CD14-positive monocyte (primary cell): Measurements from ENCODE around the gene USP3. TPM values are rescaled to one million over a fixed set of nuclear protein-coding genes. Genes with fewer than 3 reads are reported as not detected.

Experiments used
- DNase-seq, 3 donors: peaks; one replicate each; pipeline ENCODE4 v3.0.0-alpha.2; 2011 to 2022
- H2AFZ ChIP-seq: 2 replicates; pipeline ENCODE4 v1.6.0; 2012; ENCODE audit warnings: mild to moderate bottlenecking, low read depth, low read length, inconsistent platforms; ENCODE audit not compliant: insufficient read depth, poor library complexity, severe bottlenecking
- H3K27ac ChIP-seq, 2 donors: 1 replicate in 1 of 2; 2 replicates in 1 of 2; pipeline ENCODE4 v1.5.1; 2012 to 2013; ENCODE audit warnings: low read length in 2 of 2, control low read depth in 1 of 2, inconsistent platforms in 1 of 2, low read depth in 1 of 2, mild to moderate bottlenecking in 1 of 2
- H3K27me3 ChIP-seq, 2 donors: one replicate each; pipeline versions ENCODE4 v1.6.0 to v1.6.1; 2011 to 2013; ENCODE audit warnings: low read length in 2 of 2; ENCODE audit not compliant: control insufficient read depth in 2 of 2, insufficient read depth in 2 of 2
- H3K36me3 ChIP-seq, 2 donors: replicated peaks in 1 of 2; 1 replicate in 1 of 2; 2 replicates in 1 of 2; pipeline versions ENCODE4 v1.5.1 to v1.6.1; 2012 to 2013; ENCODE audit warnings: low read length in 2 of 2, control low read depth in 1 of 2, inconsistent platforms in 1 of 2, mild to moderate bottlenecking in 1 of 2; ENCODE audit not compliant: insufficient read depth in 2 of 2, control insufficient read depth in 1 of 2
- H3K4me1 ChIP-seq, 2 donors: 1 replicate in 1 of 2; 2 replicates in 1 of 2; pipeline versions ENCODE4 v1.5.1 to v1.6.1; 2012 to 2013; ENCODE audit warnings: low read length in 2 of 2, control low read depth in 1 of 2, inconsistent platforms in 1 of 2, mild to moderate bottlenecking in 1 of 2, moderate library complexity in 1 of 2; ENCODE audit not compliant: insufficient read depth in 2 of 2, control insufficient read depth in 1 of 2
- H3K4me2 ChIP-seq: replicated peaks from 2 replicates; pipeline ENCODE3; 2012; ENCODE audit warnings: low read length, moderate library complexity, mild to moderate bottlenecking; ENCODE audit not compliant: poor library complexity, severe bottlenecking; ENCODE audit errors: extremely low read depth
- H3K4me3 ChIP-seq, 3 experiments: fragments of 200-600 bp in 1 of 3; sonication (generic) in 1 of 3; replicated peaks in 1 of 3; 1 replicate in 2 of 3; 2 replicates in 1 of 3; pipeline ENCODE4 v1.5.1; 2011 to 2013; ENCODE audit warnings: low read length in 3 of 3, mild to moderate bottlenecking in 3 of 3, control low read depth in 2 of 3, low read depth in 2 of 3, inconsistent platforms in 1 of 3, moderate library complexity in 1 of 3
- H3K79me2 ChIP-seq: 2 replicates; pipeline ENCODE4 v1.6.0; 2012; ENCODE audit warnings: mild to moderate bottlenecking, control low read depth, inconsistent platforms, low read length, moderate library complexity; ENCODE audit not compliant: insufficient read depth
- H3K9ac ChIP-seq: 2 replicates; pipeline ENCODE4 v1.6.0; 2017; ENCODE audit warnings: low read length, mild to moderate bottlenecking; ENCODE audit not compliant: insufficient read depth, poor library complexity, severe bottlenecking
- H3K9me3 ChIP-seq, 2 donors: replicated peaks in 1 of 2; 1 replicate in 1 of 2; 2 replicates in 1 of 2; pipeline versions ENCODE4 v1.5.1 to v1.6.1; 2012 to 2013; ENCODE audit warnings: low read length in 2 of 2, control low read depth in 1 of 2; ENCODE audit not compliant: control insufficient read depth in 1 of 2, insufficient read depth in 1 of 2
- H4K20me1 ChIP-seq: 2 replicates; pipeline ENCODE4 v1.6.0; 2012; ENCODE audit warnings: mild to moderate bottlenecking, low read length, control low read depth, moderate library complexity; ENCODE audit not compliant: insufficient read depth
- H3K27ac Mint-ChIP-seq, 7 donors: one replicate each; pipeline ENCODE4 v1.8.0; 2020; ENCODE audit warnings: mild to moderate bottlenecking in 7 of 7, mixed read lengths in 7 of 7, moderate library complexity in 6 of 7, inconsistent platforms in 2 of 7
- H3K27me3 Mint-ChIP-seq, 3 donors: one replicate each; pipeline ENCODE4 v1.8.0; 2021 to 2022; ENCODE audit warnings: low read depth in 3 of 3, mild to moderate bottlenecking in 3 of 3, mixed read lengths in 3 of 3, moderate library complexity in 3 of 3, inconsistent platforms in 1 of 3
- H3K36me3 Mint-ChIP-seq, 2 donors: one replicate each; pipeline ENCODE4 v1.8.0; 2020; ENCODE audit warnings: mixed read lengths in 2 of 2, inconsistent platforms in 1 of 2, mild to moderate bottlenecking in 1 of 2
- H3K4me1 Mint-ChIP-seq: one replicate; pipeline ENCODE4 v1.8.0; 2020; ENCODE audit warnings: mild to moderate bottlenecking, mixed read lengths
- H3K4me3 Mint-ChIP-seq, 2 donors: one replicate each; pipeline ENCODE4 v1.8.0; 2020; ENCODE audit warnings: mild to moderate bottlenecking in 2 of 2, mixed read lengths in 2 of 2, moderate library complexity in 1 of 2
- H3K9me3 Mint-ChIP-seq, 7 donors: one replicate each; pipeline ENCODE4 v1.8.0; 2020 to 2022; ENCODE audit warnings: mixed read lengths in 7 of 7, mild to moderate bottlenecking in 6 of 7, moderate library complexity in 6 of 7, inconsistent platforms in 2 of 7
- WGBS: methylation state at CpG from one replicate; pipeline ENCODE4 v1.1.5; 2013; ENCODE audit warnings: missing lambda C conversion rate; ENCODE audit not compliant: insufficient coverage; 5-methylcytosine and 5-hydroxymethylcytosine counted together
- intact Hi-C, 2 donors: fragments of 100-400 bp; cut with micrococcal nuclease; formaldehyde crosslinking; loops; one replicate each; pipeline versions ENCODE4 v1.15.0 to v1.15.1; 2023
- polyA plus RNA-seq, 3 donors: library from polyadenylated mRNA; depleted of rRNA in 1 of 3; unstranded in 2 of 3; stranded (reverse) in 1 of 3; fragments of 300-500 nt in 2 of 3; fragments of >200 nt in 1 of 3; fragmentation: Illumina TruSeq in 2 of 3; gene quantifications; 1 replicate in 2 of 3; 2 replicates in 1 of 3; pipeline ENCODE4 v1.2.3, GENCODE V29; 2012 to 2021
- TF ChIP-seq, protein P1 (sequence below): fragments of 200-600 bp; IDR thresholded peaks from one replicate; pipeline ENCODE4 v1.8.0; 2022; ENCODE audit warnings: antibody characterized with exemption, mild to moderate bottlenecking

The USP3 gene
- polyA plus RNA-seq, 3 donors, result 91.4 to 167 (median 122) TPM

DNA sequence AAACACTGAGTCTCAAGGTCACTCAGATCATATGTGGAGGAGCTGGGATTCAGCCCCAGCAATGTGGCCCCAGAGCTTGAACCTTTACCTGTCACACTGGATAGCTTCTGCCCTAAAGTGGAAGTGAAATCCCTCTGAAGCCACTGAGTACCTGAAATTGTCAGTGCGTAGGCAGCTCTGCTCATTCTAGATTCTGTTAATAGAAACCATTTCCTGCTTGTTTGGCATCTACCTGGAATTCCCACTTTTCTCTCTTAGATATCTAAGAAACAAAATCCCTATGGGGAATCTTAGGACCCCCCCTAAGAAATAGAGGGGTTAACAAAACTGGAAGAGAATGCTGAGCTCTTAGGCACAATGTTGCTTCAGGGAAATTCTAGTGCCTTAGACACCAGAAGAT lies 122.6 kb downstream of the USP3 start:
- H3K27ac Mint-ChIP-seq, result no peak overlapping the region
- no peak for DNase-seq
- Histone ChIP-seq H3K9me3 (no peaks in the 10 kb centered on the region), H3K27ac (no peak overlapping the region), H3K4me2 (no peak overlapping the region), H4K20me1 (no peaks in the 10 kb centered on the region), H3K27me3 (no peaks in the 10 kb centered on the region), H2AFZ (no peak overlapping the region), H3K4me1 (no peaks in the 10 kb centered on the region), H3K9ac (no peak overlapping the region), H3K36me3 (peaks cover 92 to 100% of the 10 kb centered on the region in 2 donors), H3K4me3 (no peak overlapping the region), H3K79me2 (no peaks in the 10 kb centered on the region)
- no CpG with 5 or more reads among the region's 1 CpG for WGBS
- H3K4me1 Mint-ChIP-seq, result peaks cover 1% of the 10 kb centered on the region
- no peaks in the 10 kb centered on the region for H3K27me3 Mint-ChIP-seq
- H3K9me3 Mint-ChIP-seq, result peaks cover 2 to 7% (median 4%) of the 10 kb centered on the region in 7 donors
- no peak overlapping the region for H3K4me3 Mint-ChIP-seq
- peaks cover 83 to 95% of the 10 kb centered on the region in 2 donors for H3K36me3 Mint-ChIP-seq
- intact Hi-C loops, result no loop called here
- TF ChIP-seq, protein P1, sequence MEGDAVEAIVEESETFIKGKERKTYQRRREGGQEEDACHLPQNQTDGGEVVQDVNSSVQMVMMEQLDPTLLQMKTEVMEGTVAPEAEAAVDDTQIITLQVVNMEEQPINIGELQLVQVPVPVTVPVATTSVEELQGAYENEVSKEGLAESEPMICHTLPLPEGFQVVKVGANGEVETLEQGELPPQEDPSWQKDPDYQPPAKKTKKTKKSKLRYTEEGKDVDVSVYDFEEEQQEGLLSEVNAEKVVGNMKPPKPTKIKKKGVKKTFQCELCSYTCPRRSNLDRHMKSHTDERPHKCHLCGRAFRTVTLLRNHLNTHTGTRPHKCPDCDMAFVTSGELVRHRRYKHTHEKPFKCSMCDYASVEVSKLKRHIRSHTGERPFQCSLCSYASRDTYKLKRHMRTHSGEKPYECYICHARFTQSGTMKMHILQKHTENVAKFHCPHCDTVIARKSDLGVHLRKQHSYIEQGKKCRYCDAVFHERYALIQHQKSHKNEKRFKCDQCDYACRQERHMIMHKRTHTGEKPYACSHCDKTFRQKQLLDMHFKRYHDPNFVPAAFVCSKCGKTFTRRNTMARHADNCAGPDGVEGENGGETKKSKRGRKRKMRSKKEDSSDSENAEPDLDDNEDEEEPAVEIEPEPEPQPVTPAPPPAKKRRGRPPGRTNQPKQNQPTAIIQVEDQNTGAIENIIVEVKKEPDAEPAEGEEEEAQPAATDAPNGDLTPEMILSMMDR, result no peak

DNA sequence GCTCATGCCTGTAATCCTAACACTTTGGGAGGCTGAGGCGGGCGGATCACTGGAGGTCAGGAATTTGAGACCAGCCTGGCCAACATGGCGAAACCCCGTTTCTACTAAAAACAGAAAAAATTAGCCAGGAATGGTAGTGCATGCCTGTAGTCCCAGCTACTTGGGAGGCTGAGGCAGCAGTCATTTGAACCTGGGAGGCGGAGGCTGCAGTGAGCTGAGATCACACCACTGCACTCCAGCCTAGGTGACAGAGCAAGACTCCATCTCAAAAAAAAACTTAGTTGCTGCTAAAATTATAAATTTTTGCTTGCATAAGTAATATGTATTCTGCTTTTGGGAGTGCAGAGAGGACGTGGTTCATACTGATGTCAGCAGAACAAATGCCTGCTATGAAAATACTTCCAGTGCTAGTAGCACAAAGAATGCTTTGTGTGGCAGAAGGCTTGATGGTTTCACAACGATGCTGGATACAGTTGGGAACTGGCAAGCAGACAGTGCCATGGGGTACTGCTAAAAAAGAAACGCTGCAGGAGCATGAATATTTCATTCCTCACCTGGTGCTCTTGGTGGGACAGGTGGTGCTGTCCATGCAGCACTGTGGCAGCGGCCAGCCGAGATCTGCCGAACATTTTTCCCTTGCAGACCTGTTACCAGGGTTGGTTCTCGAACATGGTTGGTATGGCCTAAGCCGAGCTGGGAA lies 123.9 kb downstream of the USP3 start:
- H3K9ac ChIP-seq, result no peak overlapping the region

More for the DNA sequence above, 123.9 kb downstream of the USP3 start:
- DNase-seq, result no peak
- H4K20me1 ChIP-seq, result no peaks in the 10 kb centered on the region
- no peak overlapping the region for H3K27ac Mint-ChIP-seq
- H3K36me3 Mint-ChIP-seq, result peaks cover 84 to 93% of the 10 kb centered on the region in 2 donors
- no peaks in the 10 kb centered on the region for H3K4me1 ChIP-seq
- peaks cover 93 to 100% of the 10 kb centered on the region in 2 donors for H3K36me3 ChIP-seq
- no peaks in the 10 kb centered on the region for H3K27me3 ChIP-seq
- H3K9me3 Mint-ChIP-seq, result peaks cover 0 to 2% (median 0%) of the 10 kb centered on the region in 7 donors
- no peaks in the 10 kb centered on the region for H3K79me2 ChIP-seq
- H3K4me3 ChIP-seq, result no peak overlapping the region
- peaks cover 1% of the 10 kb centered on the region for H3K4me1 Mint-ChIP-seq
- intact Hi-C loops, result no loop called here
- 98% methylated on average over 8 of the region's 13 CpGs for WGBS
- no peak overlapping the region for H2AFZ ChIP-seq
- H3K4me2 ChIP-seq, result no peak overlapping the region
- TF ChIP-seq, protein P1, result no peak
- H3K4me3 Mint-ChIP-seq, result no peak overlapping the region
- H3K27ac ChIP-seq, result no peak overlapping the region
- no peaks in the 10 kb centered on the region for H3K9me3 ChIP-seq
- no peaks in the 10 kb centered on the region for H3K27me3 Mint-ChIP-seq
